Activated gamma-delta T cell treated with anti-CD3 and anti-CD28 coated beads, Interleukin-2, amount 50 U/mL, for 16 hours (primary cell): ENCODE data around the gene TSPAN8.
"Not testable (repeated sequence)": the region's sequence is repeated elsewhere in the genome, so short reads cannot be mapped to it uniquely, and the experiment has no call there.

Experiments
- DNase-seq: peaks from one replicate; pipeline ENCODE4 v3.0.0-alpha.2; 2020; ENCODE audit warnings: low read depth

The TSPAN8 gene

GRCh38 chr12:71125949-71126348, 31.9 kb downstream of the TSPAN8 start:
- no peak for DNase-seq

GRCh38 chr12:71125515-71125914, 32.3 kb downstream of the TSPAN8 start:
- DNase-seq: no peak

DNA sequence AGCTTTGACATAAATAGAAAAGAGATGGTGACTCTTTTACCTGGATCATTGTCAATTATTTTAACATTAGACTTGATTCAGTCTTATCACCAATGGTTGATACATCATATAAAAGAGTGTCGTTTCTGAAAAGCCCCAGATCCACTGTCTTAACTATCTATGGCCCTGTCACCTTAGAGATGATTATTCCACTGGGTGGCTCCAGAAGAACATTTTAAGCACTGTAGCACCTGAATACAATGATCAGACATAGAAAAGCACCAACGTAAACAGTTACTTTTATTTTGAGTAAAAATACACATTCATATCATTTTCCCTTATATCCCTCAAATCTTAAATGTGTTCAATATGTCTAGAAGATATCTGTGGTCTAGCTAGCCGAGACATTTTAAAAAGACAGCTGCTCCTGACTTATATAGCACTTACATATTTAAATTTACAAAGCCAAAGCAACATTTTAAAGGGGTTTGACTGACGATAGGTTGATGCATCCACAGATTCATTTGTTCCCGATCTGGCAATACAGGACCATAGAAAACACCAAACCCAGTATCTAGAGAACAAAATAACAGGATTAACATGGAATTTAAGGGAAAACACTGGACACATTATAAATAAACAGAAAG, 32.9 kb downstream of the TSPAN8 start:
- no peak for DNase-seq

- not testable (repeated sequence) for DNase-seq
Observed at GRCh38 chr12:71113148-71113547, 44.7 kb downstream of the TSPAN8 start.

- no peak for DNase-seq
Observed at GRCh38 chr12:71109834-71110233, 48.0 kb downstream of the TSPAN8 start.

DNA sequence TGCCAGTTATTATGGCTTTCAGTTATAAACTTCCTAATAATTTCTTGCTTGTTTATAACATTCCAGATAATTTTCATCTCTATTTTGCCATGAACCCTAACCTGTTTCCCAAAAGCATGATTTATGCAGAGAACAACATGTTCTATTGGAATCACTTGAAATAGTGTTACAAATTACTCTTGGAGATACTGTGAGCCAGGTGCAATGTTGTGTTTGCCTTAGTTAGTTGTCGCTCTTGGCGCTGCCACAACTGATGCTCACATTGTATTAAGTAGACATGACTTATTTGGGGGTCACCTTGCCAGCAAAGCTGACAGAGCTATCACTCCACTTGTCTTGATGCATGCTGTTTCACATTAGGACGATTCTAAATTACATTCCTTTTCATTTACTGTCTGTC, 49.4 kb downstream of the TSPAN8 start:
- DNase-seq: no peak

DNA sequence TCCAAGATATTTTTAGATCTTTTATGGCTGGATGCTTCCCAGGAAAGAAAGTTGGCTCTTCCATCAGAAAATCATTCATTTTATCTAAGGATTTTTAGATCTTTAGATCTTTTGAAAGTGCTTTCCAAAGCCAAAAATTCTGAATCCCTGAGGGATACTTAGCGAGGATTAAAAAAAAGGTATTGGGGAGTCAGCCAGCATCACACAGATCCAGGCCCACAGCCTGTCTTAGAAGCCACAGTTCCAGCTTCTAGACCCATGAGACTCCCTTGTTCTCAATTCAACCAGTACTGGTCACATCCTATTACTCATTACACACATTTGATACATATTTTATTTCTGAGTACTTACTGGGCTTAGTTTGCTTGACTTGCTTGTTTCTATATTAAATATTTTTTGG, 49.9 kb downstream of the TSPAN8 start:
- no peak for DNase-seq

DNA sequence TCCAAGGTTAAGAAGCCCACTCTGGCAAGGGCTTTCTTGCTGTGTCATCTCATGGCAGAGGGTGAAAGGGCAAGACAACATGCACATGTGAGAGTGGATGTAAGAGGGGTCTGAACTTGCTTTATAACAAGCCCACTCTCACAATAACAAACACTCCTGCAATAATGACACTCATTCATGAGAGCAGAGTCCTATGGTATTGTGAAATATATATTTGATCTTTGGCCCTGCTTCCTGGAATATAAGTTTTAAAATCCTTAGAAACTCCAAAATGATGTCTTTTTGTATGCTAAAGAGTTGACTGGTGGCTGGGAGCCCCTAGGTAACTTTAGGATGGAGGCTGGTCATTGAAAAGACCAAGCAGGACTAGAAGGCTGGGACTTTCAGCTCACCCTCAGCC, 51.8 kb downstream of the TSPAN8 start:
- DNase-seq: no peak

- DNase-seq: no peak
Observed at GRCh38 chr12:71092290-71092689, 65.5 kb downstream of the TSPAN8 start.

DNA sequence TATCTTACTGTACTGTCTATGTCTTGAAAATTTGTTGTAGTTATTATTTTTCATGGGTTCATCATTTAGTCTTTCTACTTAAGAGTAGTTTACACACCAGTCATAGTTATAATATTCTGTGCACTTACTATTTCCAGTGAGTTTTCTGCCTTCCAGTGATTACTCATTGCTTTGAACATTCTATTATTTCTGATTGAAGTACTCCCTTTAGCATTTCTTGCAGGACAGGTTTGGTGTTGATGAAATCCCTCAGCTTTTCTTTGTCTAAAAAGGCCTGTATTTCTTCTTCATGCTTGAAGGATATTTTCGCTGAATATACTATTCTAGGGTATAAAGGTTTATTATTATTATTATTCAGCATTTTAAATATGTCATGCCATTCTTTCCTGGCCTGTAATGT, 66.8 kb downstream of the TSPAN8 start:
- DNase-seq: no peak

DNA sequence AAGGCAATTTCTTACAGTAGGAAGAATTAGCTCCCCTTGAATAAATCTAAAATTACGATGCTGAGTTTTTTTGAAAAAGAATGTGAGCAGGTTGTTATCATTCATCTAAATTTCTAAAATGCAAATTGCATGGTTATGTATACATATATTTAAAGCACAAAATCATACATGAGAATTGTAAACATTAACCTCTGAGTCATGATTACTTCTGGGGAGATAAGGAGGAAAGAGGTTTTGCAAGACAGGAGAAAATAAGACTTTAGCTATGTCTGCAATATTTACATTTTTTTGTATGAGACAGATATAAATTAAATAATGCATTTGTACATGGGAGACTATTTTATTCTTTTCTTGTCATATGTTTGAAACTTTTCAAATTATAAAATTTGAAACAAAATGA, 72.2 kb downstream of the TSPAN8 start:
- DNase-seq: no peak

DNA sequence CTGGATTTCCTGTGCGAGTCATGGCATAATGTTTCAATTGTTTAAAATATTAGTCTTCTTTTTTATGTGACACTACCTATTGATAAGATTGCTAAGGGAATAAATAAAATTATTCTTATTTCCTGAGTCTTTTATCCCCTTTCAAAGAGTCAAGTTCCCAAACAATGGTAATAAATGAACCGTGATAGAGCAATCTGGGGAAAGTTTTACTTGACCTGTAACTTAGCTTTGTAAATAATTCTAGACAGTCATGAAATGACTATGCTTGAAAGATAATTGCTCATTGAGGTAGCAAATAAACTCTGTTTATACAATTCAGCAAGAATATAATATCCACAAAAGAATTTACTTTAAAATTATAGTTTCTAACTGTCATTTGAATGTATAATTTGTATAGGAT, 82.1 kb downstream of the TSPAN8 start:
- DNase-seq: no peak
